Activated CD4-positive, alpha-beta T cell treated with anti-CD3 and anti-CD28 coated beads, Interleukin-2, amount 50 U/mL, for 16 hours (primary cell): Measurements from ENCODE around the gene NFIX.

ENCODE experiments used
- DNase-seq: peaks from one replicate; pipeline ENCODE4 v3.0.0-alpha.2; 2020

Gene NFIX

DNA sequence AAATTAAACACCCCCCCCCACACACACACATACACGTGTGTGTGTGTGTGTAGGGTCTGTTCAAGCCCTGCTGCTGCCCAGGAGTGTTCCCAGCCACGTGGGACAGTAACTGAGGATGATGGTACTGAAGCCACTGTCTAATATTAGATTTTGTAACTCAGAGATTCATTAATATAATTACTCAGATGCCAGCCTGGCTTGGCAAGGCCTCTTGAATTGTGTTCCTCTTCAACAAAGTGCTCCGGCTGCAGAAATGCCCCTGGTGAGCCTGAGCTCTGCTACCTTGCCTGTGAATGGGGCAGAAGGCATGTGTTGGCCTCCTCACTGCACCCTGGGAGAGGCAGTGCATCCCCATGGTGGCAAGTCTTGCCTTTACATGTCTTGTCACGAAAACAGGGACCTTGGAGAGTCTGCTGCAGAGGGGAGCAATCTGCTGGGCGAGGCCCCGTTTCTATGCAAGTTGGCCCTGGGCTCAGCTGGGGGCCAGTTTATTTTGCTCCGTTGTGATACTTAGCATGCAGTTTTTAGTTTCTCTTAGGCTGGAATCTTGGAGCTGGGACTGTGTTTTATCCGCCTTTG is 44.0 kb downstream of the NFIX start:
- DNase-seq = no peak

DNA sequence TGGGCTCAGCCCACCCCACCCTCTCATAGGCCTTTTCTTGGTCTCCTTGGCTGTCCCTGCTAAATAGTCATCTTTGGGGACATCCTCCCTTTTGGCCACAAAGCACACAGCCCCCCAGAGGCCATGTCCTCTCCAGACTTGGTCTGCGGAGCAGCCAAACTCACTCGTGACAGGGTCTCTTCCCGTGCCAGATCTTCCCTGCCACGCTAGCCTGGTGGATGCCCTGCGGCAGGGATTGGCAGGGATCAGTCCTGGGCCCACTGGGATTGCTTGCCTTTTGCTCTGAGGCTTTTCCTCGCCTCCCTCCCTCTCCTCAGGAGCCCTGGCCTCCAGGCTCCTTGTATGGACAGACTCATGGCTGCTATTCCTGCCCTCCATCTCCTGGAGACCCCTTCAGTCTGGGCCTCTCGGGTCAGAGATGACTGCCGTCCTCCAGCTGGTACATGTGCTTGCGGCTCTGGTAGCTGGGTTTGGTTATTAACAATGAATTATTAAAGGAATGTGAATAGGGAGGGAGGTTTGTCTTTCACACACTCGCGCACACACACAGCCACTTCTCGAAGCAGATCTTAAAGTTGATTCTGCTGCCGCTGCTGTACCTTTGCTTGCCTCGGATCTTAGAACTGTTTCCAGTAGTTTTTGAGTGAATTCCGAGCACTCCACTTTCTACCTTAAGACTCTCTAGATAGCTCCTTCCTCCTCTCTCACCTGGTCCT is 45.1 kb downstream of the NFIX start:
- DNase-seq = no peak

DNA sequence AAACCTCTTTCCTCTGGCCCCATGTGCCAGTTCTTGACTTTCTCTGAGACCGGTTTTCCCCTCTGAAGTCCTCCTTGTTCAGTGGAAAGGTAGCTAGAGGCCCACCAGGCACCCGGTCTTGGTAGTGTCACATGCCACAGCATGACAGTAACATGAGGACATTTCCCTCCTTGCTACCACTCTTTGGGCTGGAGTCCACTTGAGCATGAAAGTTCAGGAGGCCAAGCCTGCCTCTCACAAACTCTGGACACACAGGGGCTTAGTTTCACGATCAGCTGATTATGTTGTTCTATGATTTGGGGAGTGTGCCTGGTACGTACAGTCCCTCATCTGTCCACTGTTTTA is 45.6 kb downstream of the NFIX start:
- no peak for DNase-seq

DNA sequence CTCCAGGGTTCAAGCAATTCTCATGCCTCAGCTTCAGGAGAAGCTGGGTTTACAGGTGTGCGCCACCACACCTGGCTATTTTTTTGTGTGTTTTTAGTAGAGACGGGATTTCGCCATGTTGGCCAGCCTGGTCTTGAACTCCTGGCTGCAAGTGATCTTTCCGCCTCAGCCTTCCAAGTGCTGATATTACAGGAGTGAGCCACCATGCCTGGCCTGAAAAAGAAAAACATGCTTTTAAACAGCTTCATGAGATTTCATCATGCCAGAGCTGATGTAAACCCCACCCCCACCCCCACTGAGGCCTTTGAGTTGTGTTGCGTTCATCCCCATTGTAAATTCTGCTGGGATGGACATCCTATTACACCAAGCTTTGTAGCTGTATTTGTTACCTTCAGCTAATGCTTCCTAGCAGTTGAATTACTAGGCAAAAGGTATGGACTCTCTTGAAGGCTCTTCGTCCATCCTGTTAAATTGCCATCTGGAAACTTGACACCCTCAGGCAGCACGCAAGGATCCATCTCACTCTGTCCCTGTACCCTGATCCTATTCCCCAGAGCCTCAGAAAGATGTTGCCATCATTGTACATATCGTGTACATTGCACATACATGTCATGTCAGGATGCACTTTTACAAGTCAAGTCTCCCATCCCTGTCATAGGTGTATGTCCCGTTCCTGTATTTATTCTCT is 47.3 kb downstream of the NFIX start:
- DNase-seq = no peak

DNA sequence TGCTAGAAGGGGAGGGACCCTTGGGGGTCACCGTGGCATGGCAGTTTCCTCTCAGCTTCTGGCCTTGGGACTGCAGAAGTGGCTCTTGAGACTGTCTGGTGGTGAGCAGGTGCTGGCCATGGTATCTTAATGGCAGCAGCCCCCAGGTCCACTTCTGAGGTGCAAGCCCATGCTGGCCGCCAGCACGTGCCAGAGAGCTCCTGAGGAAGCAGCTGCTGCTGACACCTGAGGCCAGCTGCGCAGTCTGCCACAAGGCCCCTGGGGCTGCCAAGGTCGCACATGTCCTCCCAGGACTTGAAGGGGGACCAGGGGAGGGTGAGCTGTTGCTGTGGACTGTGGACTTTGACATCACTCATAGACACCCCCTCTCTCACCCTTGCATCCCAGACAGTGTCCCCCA is 48.0 kb downstream of the NFIX start:
- no peak for DNase-seq

- no peak for DNase-seq
These were observed 49.1 kb downstream of the NFIX start for GRCh38 chr19:13044231-13044836.

- no peak for DNase-seq
These were observed 50.5 kb downstream of the NFIX start for GRCh38 chr19:13045812-13046211.

- DNase-seq = no peak
These were observed 52.1 kb downstream of the NFIX start for GRCh38 chr19:13047374-13047773.

DNA sequence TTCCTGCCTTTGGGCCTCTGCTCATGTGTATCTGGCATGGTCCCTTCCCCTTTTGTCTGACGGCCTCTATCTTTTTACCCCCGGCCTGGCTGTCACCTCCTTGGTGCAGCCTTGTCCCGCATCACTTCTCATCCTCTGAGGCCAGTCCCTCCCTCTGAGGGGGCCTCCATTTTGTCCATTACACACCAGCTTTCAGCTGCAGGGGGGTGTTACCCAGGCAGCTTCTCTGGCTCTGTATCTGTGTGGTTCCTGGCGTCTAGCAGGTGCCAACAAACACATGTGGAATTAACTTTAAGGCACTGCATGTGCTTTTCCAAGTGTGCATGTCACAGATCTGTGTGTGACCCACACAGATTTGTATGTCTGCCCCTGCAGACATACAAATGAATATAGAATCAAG is 55.0 kb downstream of the NFIX start:
- DNase-seq = no peak

DNA sequence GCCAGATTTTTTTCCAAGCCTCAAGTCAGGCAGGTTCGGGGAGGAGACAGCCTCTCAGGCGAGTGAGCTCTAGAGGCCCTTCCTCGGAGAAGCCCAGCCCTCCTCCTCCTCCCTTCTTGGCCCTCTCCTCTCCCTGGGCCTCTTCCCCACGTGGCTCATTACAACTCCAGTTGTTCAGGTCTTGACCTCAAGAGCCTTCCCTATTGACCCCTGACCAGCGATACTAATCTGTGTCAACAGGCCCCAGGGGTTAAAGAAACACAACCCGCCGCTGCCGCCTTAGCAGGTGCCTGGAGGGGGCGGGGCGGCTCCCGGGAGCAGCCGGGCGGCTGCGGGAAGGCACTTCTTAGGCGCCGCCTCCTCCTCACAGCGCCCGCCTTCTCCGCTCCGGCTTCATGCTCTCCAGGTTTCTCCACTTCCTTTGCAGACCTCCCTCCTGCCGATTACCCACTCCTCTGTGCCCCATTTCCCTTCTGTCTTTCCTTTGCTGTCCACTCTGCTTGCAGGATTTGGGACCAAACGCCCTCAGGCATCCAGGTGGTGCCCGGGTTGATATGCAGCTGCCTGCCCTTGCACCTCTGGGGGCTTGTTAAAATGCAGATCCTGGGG is 56.4 kb downstream of the NFIX start:
- no peak for DNase-seq

DNA sequence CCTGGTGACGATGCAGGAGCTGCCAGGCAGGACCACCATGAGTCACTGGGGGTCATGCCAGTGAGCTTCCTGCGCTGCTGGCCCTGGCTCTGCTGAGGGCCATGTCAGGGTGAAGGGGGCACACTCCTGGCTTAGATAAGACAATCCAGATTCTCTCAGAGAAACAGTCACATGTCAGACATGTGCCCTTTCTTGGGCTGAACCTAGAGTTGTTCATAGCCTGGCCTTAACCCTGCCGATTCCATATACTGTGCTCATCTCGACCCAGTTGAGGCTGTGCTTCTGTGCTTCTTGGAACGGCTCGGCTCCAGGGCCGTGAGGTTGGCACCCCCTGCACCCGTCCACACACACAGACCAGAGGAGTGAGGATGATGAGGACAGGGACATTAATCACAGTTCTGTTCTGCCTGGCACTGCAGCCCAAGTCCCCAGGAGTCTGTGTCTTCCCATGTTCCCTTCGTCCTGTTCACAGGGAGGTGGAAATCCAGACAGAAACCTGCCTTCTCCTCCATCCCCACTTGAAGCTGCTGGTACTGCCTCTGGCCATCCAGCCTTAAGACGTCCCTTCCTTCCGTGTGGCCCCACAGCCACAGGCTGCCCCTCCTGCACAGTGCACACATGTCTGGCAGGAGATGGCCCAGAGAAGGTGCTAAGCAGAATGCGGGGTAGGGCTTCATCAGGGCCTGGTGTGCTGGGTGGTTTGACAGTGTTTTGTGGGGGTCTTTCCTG is 57.3 kb downstream of the NFIX start:
- no peak for DNase-seq

DNA sequence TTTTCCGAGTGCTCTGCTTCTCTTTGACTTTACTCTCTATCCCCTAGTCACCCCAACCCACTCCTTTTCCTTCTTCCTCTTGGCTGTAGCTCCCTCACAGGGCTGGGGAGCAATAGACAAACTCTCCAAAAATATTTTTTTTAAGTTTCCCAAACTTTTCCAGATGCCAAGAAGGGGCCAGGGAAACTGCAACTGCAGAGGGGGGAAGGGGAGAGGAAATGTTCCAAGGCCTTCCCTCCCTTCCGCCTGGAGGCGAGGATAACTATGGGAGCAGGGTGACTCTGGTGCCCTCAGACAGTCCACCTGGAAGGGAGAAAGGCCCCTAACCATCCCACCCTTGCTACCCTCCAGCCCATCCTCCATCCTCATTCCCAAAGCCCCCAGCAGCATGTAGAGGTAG is 58.0 kb downstream of the NFIX start:
- no peak for DNase-seq

DNA sequence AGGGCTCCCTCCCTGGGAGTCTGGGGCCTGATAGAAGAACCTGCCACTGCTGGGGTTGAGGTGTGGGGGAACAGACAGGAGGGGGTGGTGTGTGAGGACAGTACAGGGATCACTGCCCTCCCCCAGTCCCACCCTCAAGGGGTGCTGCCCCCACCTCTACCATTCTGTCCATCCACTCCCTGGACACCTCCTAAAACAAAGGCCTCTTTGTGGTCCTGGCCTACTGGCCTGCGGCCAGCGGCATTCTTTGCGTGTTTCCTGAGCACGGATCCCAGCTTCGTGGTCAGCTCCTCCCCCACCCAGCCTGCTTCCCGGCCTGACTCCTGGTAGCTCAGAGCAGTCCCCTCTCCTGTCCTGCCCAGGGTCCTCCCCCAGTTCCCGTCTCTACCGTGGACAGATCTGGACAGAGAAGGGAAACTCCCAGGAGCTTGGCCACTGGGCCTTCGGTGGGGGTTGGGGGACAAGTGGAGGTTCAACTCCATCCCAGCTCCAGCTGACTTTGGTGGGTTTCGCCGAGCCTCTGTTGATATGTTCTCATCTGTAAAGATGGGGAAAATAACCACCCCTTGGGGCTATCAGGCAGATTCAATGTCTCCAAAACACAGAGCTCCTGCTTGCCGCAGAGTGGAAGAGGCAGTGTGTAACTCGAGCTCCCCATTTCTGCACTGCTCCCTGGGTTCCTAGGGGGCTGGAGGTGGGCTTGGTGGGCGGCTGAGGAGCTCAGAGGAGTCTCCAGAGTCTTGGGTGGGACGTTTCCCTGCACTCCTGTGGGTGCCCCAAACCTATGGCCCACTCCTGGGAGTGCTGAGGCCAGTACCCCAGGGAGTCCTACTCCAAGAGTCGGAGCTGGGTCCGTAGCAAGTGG is 58.7 kb downstream of the NFIX start:
- DNase-seq = no peak

DNA sequence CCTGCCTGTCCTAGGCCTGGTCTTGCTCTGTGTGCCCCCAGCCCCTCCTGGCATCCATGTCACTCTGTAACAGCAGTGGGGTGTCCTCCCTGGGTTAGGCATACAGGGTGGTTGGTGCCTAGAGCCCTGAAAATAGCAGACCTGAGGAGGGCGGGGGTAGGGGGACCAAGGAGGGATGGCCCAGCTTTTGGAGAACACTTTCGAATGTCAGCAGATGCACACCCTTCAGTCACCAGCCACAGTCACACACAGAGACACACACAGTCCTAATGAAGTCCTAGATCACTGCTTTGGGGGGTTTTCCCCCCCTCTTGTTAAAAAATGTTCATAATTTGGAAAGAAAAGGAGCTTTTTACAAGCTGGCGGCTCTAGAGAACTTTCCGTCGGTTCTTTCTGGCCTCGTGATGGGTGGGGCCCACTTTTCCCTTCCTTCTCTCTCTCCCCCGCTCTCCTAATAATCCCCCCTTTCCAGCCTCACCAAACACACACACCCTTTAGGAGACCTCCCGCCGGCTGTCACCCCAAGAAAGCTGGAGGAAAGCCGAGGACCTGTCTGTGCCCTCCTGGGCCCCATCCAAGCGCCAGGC is 59.4 kb downstream of the NFIX start:
- no peak for DNase-seq

DNA sequence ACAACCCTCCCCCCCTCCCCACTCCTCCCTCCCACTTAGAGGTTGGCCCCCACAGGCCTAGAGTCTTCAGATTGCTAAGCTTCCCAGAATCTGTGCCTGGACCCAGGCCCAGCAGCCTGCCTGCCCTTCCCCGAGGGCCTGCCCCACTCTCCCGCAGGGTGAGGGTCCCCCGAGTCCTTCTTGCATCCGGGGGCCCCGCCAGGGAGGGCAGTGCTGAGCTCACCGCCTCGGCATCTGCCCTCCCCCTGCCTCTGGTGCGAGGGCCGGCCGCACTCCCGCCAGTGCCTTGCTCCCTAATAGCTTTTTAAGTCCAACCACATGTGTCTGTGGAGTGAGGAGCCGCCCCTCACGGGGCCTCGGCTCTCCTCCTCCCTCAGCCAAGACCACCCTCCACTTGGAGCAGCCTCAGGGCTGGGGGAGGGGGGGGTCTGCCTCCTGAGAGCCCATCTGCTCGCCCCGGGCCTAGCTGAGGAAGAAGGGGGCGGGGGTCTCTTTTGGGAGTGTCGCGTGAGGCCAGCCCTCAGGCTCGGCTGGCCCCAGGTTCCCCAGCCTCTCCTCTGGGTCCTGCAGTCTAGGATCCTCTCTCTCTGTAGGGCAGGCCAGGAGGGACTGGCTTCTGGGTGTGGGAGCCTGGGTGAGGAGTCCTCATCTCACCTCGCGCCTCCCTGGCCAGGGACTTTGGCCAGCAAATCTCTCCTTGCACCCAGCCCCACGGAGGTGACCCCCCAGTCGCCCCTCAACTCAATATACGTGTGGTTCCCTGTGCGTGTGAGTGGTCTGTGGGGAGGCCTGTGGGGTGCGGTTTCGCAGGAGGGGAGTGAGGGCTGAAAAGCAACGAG is 60.2 kb downstream of the NFIX start:
- DNase-seq = no peak

GRCh38 chr19:13056052-13056660 is 60.9 kb downstream of the NFIX start:
- DNase-seq = no peak

DNA sequence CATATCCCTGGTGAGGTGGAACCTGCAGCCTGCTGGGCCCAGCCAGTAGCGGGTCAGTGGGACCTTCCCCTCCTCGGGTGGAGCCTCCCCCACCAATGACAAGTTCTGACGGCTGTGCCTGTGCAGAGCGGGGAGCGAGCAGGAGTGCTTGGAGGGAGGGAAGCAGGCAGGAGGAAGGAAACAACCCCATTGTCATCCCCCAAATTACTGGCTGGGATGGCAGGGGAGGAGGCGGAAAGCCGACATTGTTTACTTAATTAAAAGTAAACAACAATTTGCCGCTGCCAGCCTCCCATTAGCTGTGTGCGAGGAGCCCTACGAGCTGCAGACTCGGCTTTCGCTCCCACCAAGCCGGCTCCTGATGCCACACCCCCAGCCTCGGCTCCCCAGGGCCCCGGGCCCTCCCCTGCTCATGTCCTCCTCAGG is 61.9 kb downstream of the NFIX start:
- no peak for DNase-seq

GRCh38 chr19:13057744-13058143 is 62.5 kb downstream of the NFIX start:
- DNase-seq = no peak

DNA sequence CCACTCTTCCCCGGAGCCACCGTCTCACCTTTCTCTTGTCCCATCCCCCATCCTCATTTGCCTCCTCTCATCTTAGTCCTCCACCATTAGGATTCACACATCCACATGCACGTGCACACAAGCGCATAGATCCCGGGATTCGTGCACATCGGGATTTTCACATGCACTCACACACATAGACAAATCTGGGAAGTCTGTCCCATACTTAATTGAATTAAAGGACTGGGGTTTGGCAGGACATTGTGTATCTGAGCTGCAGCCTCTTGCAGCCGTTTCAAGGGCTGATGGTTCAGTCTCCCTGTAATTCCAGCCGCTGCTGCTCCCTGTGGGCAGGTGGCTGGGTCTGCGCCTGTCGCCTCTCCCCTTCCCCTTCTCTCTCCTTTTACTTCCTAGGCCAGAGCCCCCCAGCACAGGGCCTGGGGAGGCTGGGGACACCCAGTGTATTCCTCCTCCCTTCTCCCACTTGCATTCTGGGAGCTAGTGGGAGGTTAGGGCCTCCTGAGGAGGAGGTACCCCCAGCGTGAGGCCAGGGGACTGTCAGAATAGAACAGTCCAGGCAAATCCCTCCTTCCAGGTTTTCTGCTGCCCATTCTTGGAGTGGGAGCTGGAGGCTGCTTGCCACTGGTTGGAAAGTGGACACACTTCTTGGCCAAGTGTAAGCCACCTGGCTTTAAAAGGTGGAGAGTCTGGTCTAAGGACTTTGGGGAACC is 63.8 kb downstream of the NFIX start:
- DNase-seq = no peak
